Common myeloid progenitor, CD34-positive (primary cell): Measurements from ENCODE around the gene CALU. TPM values are rescaled to one million over a fixed set of nuclear protein-coding genes. Genes with fewer than 3 reads are reported as not detected.
A peak's percentile ranks its signal among the peaks of the same experiment; 100 is the strongest.

Experiments
- CTCF ChIA-PET: fragments of 350-600 bp; sonication (Branson Sonifier 250); formaldehyde crosslinking; loops from one replicate; lab custom pipeline; 2021; ENCODE audit warnings: antibody characterized with exemption; lab: Charles Lee
- POLR2A ChIA-PET: fragments of 350-600 bp; sonication (Branson Sonifier 250); formaldehyde crosslinking; loops from one replicate; lab custom pipeline; 2021; ENCODE audit warnings: antibody characterized with exemption; lab: Charles Lee
- DNase-seq, 3 donors: peaks; one replicate each; pipeline versions ENCODE4 v3.0.0 to v3.0.0-alpha.2; 2013
- H3K27ac ChIP-seq, 2 experiments: 1 replicate in 1 of 2; 2 replicates in 1 of 2; pipeline ENCODE4 v1.7.0; 2013; ENCODE audit warnings: inconsistent platforms in 2 of 2, low read length in 2 of 2, mild to moderate bottlenecking in 2 of 2, low read depth in 1 of 2, moderate library complexity in 1 of 2; ENCODE audit not compliant: severe bottlenecking in 2 of 2, insufficient read depth in 1 of 2, poor library complexity in 1 of 2
- H3K27me3 ChIP-seq, 5 experiments: replicated peaks in 2 of 5; 1 replicate in 3 of 5; 2 replicates in 2 of 5; pipeline versions ENCODE4 v1.6.1 to v1.7.0; 2013; ENCODE audit warnings: low read length in 4 of 5, mild to moderate bottlenecking in 2 of 5, moderate library complexity in 2 of 5, inconsistent platforms in 1 of 5; ENCODE audit not compliant: insufficient read depth in 5 of 5, control insufficient read depth in 4 of 5
- H3K36me3 ChIP-seq, 4 experiments: 1 replicate in 2 of 4; 2 replicates in 2 of 4; pipeline versions ENCODE4 v1.6.1 to v1.7.0; 2013; ENCODE audit warnings: low read length in 3 of 4, control low read depth in 1 of 4, mild to moderate bottlenecking in 1 of 4; ENCODE audit not compliant: control insufficient read depth in 4 of 4, insufficient read depth in 4 of 4
- H3K4me1 ChIP-seq, 4 experiments: 1 replicate in 3 of 4; 2 replicates in 1 of 4; pipeline versions ENCODE4 v1.6.1 to v1.7.1; 2013; ENCODE audit warnings: low read length in 3 of 4, mild to moderate bottlenecking in 3 of 4, control low read depth in 1 of 4, inconsistent platforms in 1 of 4, moderate library complexity in 1 of 4; ENCODE audit not compliant: control insufficient read depth in 4 of 4, insufficient read depth in 4 of 4; ENCODE audit errors: control extremely low read depth in 1 of 4
- H3K4me3 ChIP-seq, 7 experiments: 1 replicate in 4 of 7; 2 replicates in 3 of 7; pipeline versions ENCODE4 v1.5.1 to v1.7.0; 2013; ENCODE audit warnings: mild to moderate bottlenecking in 7 of 7, low read length in 6 of 7, moderate library complexity in 6 of 7, inconsistent platforms in 2 of 7, low read depth in 2 of 7, control low read depth in 1 of 7; ENCODE audit not compliant: insufficient read depth in 4 of 7, control insufficient read depth in 1 of 7; ENCODE audit errors: extremely low read depth in 1 of 7
- H3K9me3 ChIP-seq, 5 experiments: 1 replicate in 4 of 5; 2 replicates in 1 of 5; pipeline versions ENCODE4 v1.6.1 to v1.7.1; 2013; ENCODE audit warnings: low read length in 4 of 5, mild to moderate bottlenecking in 2 of 5, inconsistent platforms in 1 of 5, low read depth in 1 of 5, moderate library complexity in 1 of 5; ENCODE audit not compliant: control insufficient read depth in 4 of 5, insufficient read depth in 2 of 5; ENCODE audit errors: control extremely low read depth in 1 of 5
- WGBS: methylation state at CpG from one replicate; pipeline ENCODE4 v1.1.5; 2013; ENCODE audit not compliant: insufficient coverage; 5-methylcytosine and 5-hydroxymethylcytosine counted together
- polyA plus RNA-seq: library from polyadenylated mRNA; unstranded; fragments of 120-200 nt; gene quantifications from one replicate; pipeline ENCODE4 v1.2.1, GENCODE V29; 2013

Gene CALU
- polyA plus RNA-seq = 31.2 TPM

DNA sequence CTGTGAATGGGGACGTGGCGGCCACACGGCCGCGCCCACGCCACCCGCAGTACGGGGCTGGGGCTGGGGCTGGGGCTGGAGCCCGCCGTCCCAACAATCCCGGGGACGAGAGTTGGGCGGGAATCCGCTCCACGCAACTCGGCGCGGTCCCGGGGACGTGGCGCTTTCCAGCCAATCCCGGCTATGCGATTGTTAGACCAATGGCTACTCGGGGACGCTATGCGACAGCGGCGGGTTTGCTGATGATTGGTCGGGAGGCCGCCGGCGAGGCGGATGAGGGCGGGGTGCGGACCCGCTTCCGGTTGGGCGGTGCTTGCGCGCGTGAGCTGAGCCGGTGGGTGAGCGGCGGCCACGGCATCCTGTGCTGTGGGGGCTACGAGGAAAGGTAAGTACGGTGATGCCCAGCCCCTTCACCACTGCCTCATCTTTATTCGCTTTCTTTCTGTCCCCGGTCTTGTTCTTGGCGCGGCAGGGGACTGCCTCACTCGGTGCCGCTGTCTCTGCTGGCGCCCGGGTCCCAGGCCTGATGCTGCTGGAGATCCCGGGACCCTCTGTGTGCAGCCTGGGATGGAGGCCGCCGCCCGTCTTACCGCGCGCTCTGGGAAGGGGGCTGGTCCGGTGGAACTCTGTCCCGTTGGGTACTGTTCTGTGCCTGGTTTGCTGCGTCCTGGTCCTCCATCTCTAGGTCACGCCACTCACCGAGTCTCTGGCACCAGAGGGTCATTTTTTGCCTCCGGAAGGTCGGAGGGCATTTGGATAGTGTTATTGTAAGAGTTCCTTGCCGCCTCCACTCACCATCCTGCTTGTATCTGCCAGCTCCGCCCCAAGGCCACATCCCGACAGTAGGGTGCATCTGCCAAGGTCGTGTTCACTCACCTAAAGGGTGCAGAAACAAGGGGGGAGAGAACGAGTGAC, at the start of gene CALU:
CALU (plus strand) TSS at position 312 of the 915 bp plus-strand sequence. CDS start 9,225 bp downstream, outside the sequence.
- H3K27me3 ChIP-seq = no peaks in the 10 kb centered on the region
- peak; percentile 91 to 96 (median 96) for DNase-seq
- peak within 1 kb of the TSS; percentile 59 to 86 for H3K27ac ChIP-seq
- H3K4me1 ChIP-seq = peaks cover 7 to 34% (median 24%) of the 10 kb centered on the region in 4 experiments
- ChIA-PET CTCF (interaction anchor here (0.7 to 5.1 kb wide), 6 partner anchors 8 to 425 kb away, joined by 3 to 25 read pairs (median 3); no protein-coding TSS in a partner anchor), POLR2A (interaction anchor here (0.6 kb wide), 1 partner anchor 32 kb away, joined by 3 read pairs; no protein-coding TSS in a partner anchor)
- H3K36me3 ChIP-seq = no peaks in the 10 kb centered on the region
- H3K4me3 ChIP-seq = peak within 1 kb of the TSS; percentile 87 to 99 (median 93)
- no peaks in the 10 kb centered on the region for H3K9me3 ChIP-seq
- under 1% methylated on average over 59 of the region's 74 CpGs for WGBS

DNA sequence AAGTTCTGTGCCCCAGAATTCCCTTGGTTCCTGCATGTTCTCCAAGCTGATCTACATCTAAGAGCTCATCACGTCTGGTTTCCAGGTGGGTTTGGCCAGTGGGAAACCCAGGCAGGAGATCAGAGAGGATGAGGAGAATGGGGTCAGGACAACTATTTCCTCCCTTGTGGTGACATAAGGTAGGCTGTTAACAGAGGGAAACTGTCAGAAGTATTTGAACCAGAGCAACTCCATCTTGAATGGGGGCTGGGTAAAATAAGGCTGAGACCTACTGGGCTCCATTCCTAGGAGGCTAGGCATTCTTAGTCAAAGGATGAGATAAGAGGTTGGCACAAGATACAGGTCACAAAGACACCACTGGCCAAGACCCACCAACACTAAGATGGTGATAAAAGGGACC, 47.9 kb upstream of the CALU start:
- Histone ChIP-seq H3K4me1 (no peaks in the 10 kb centered on the region), H3K4me3 (no peak overlapping the region), H3K9me3 (no peaks in the 10 kb centered on the region), H3K27me3 (peaks cover 0 to 4% (median 1%) of the 10 kb centered on the region in 5 experiments), H3K36me3 (no peaks in the 10 kb centered on the region), H3K27ac (no peak overlapping the region)
- WGBS = no CpG with 5 or more reads among the region's 1 CpG
- no peak for DNase-seq
- CTCF ChIA-PET = no interaction called here
- POLR2A ChIA-PET = no interaction called here

GRCh38 chr7:128692623-128693270, 46.4 kb upstream of the CALU start:
- Histone ChIP-seq H3K27ac (no peak overlapping the region), H3K27me3 (peaks cover 2 to 20% (median 7%) of the 10 kb centered on the region in 5 experiments), H3K4me1 (peaks cover 0 to 7% (median 5%) of the 10 kb centered on the region in 4 experiments), H3K36me3 (no peaks in the 10 kb centered on the region), H3K4me3 (no peak overlapping the region), H3K9me3 (no peaks in the 10 kb centered on the region)
- 100% methylated on average over 4 of the region's 7 CpGs for WGBS
- POLR2A ChIA-PET = no interaction called here
- DNase-seq = no peak
- CTCF ChIA-PET = interaction anchor here (0.6 to 1.3 kb wide), 3 partner anchors 9 to 411 kb away, joined by 3 to 4 read pairs (median 3); no protein-coding TSS in a partner anchor

DNA sequence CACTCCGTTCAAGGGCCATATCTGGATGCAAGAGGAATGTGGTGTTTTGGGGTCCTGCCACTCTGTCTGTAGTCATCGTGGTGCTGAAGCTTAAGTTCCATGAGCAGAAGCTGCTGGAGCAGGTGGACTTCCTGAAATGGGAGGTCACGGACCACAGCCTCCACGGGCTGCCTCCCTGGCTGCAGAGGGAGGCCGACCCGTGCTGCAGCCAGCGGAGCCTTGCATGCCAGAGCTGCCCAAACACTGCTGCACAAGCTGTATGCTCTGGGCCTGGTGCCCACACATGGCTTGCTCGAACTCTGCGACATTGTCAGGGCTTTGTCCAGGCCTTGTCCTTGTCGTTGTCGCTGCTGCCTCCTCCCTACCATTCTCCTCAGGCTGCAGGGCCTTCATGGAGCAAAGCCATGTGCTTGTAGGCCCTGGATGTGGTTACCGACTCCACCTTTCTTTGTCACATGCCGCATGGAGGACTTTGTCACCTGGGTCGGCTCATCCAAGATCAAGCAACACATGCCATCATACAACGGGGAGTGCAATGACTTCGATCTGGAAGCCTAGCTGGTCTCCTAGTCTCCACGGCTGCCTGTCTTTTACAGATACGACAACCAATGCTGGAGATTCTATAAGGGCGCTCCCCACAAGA, 45.7 kb upstream of the CALU start:
- ChIA-PET POLR2A (no interaction called here), CTCF (interaction anchor here (1.3 kb wide), 1 partner anchor 20 kb away, joined by 3 read pairs; no protein-coding TSS in a partner anchor)
- Histone ChIP-seq H3K4me1 (peaks cover 0 to 10% (median 6%) of the 10 kb centered on the region in 4 experiments), H3K36me3 (no peaks in the 10 kb centered on the region), H3K27me3 (peaks cover 2 to 26% (median 11%) of the 10 kb centered on the region in 5 experiments), H3K4me3 (no peak overlapping the region), H3K9me3 (no peaks in the 10 kb centered on the region), H3K27ac (no peak overlapping the region)
- DNase-seq = no peak
- 95% methylated on average over 18 of the region's 19 CpGs for WGBS

DNA sequence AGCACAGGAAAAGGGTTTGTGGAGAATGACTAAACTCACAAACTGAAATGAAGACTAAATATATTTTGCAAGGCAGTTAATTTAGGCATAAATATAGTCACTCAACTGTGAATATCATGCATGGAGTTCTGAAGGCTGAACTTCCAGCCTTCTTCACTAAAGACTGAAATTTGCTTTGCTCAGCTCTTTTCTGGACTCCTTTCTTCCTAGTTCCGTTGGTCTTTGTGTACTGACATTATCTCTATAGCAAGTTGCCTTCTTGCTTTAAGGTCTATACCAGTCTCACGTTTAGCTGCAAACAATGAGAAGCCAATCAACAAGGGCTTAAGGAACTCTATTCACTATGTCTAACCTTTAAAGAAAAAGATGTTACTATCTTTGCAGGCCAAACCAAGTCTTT, 44.4 kb upstream of the CALU start:
- WGBS = 78% methylated on average over 1 of the region's 2 CpGs
- Histone ChIP-seq H3K27me3 (peaks cover 2 to 36% (median 12%) of the 10 kb centered on the region in 5 experiments), H3K4me3 (no peak overlapping the region), H3K36me3 (no peaks in the 10 kb centered on the region), H3K4me1 (peaks cover 0 to 10% (median 6%) of the 10 kb centered on the region in 4 experiments), H3K9me3 (no peaks in the 10 kb centered on the region), H3K27ac (no peak overlapping the region)
- no peak for DNase-seq
- CTCF ChIA-PET = interaction anchor here (1.2 to 1.3 kb wide), 2 partner anchors 21 to 24 kb away, joined by 3 read pairs; no protein-coding TSS in a partner anchor
- POLR2A ChIA-PET = no interaction called here

DNA sequence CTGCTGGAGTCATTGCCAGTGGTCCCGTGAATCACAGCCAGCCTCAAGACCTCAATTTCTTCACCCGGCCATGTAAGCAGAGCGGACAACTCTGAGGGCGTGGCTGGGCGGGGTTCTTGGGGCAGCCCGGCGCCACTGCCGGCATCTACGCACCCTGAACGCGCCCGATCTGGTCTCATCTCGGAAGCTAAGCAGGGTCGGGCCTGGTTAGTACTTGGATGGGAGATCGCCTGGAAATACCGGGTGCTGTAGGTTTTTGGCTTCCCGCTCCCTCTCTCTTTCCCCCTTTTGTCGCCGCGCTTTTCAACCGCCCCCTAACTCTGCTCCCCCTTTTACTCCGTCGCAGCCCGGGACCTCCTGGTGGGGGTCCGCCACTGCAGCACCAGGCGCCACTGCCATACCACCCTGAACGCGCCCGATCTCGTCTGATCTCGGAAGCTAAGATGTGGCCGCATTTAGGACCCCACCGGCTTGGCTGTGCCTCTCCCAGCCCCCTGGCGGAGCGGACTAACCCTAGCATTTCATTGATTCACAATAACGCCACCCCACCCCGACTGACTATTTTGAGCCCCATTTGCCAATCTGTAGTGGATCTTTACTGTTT, 41.8 kb upstream of the CALU start:
- Histone ChIP-seq H3K4me3 (peak overlapping the region; percentile 28 to 74 (median 66)), H3K4me1 (peaks cover 0 to 10% (median 6%) of the 10 kb centered on the region in 4 experiments), H3K9me3 (no peaks in the 10 kb centered on the region), H3K27me3 (peaks cover 2 to 44% (median 12%) of the 10 kb centered on the region in 5 experiments), H3K36me3 (no peaks in the 10 kb centered on the region), H3K27ac (no peak overlapping the region)
- CTCF ChIA-PET = interaction anchor here (0.8 to 1.0 kb wide), 3 partner anchors 9 to 112 kb away, joined by 3 to 4 read pairs (median 3); no protein-coding TSS in a partner anchor
- 3% methylated on average over 20 of the region's 37 CpGs for WGBS
- peak; percentile 72 to 85 (median 82) for DNase-seq
- POLR2A ChIA-PET = no interaction called here
